OCI-LY7 (cell line): ENCODE results near the gene SAYSD1.

Experiments
- CTCF ChIP-seq: fragments of 200-600 bp; sonication (generic); conservative IDR thresholded peaks from 2 replicates; pipeline ENCODE4 v1.5.1; 2014; ENCODE audit warnings: mild to moderate bottlenecking, antibody characterized with exemption, low read length, moderate library complexity, mixed read lengths
- EZH2phosphoT487 ChIP-seq: fragments of 200-600 bp; sonication (generic); IDR thresholded peaks from 2 replicates; pipeline ENCODE4 v1.6.1; 2018; ENCODE audit warnings: low read depth, borderline replicate concordance, mild to moderate bottlenecking, mixed run types, antibody characterized with exemption, low read length, moderate library complexity, mixed read lengths

- TF ChIP-seq EZH2phosphoT487 (no peak), CTCF (no peak)
Measured at GRCh38 chr6:39083231-39083634, 31.8 kb downstream of the SAYSD1 start.
